HG03565 (cell line): ENCODE results near the gene LTBP3.
"Not testable (repeated sequence)": the region's sequence is repeated elsewhere in the genome, so short reads cannot be mapped to it uniquely, and the experiment has no call there.

Experiments
- ATAC-seq: cut with Tn5 transposase; IDR thresholded peaks from one replicate; pipeline ENCODE4 v1.9.1; 2021; ENCODE audit warnings: mild to moderate bottlenecking, moderate library complexity; ENCODE audit not compliant: unreplicated experiment

Gene LTBP3

GRCh38 chr11:65518941-65519549 lies 39.1 kb downstream of the LTBP3 start:
- ATAC-seq = not testable (repeated sequence)

- ATAC-seq = no peak
Observed at GRCh38 chr11:65516135-65516968, 41.8 kb downstream of the LTBP3 start.

- ATAC-seq = not testable (repeated sequence)
Observed at GRCh38 chr11:65512311-65512710, 45.8 kb downstream of the LTBP3 start.

GRCh38 chr11:65506772-65507505 lies 51.2 kb downstream of the LTBP3 start:
- ATAC-seq = peak; percentile 22

GRCh38 chr11:65506290-65506771 lies 51.8 kb downstream of the LTBP3 start:
- ATAC-seq = peak; percentile 0

GRCh38 chr11:65505466-65506289 lies 52.5 kb downstream of the LTBP3 start:
- no peak for ATAC-seq

GRCh38 chr11:65504674-65505465 lies 53.3 kb downstream of the LTBP3 start:
- ATAC-seq = no peak

GRCh38 chr11:65503949-65504673 lies 54.0 kb downstream of the LTBP3 start:
- no peak for ATAC-seq

- no peak for ATAC-seq
Observed at GRCh38 chr11:65503368-65503948, 54.7 kb downstream of the LTBP3 start.

- no peak for ATAC-seq
Observed at GRCh38 chr11:65502555-65503367, 55.4 kb downstream of the LTBP3 start.

- no peak for ATAC-seq
Observed at GRCh38 chr11:65502274-65502554, 55.9 kb downstream of the LTBP3 start.

- ATAC-seq = no peak
Observed at GRCh38 chr11:65501472-65502273, 56.5 kb downstream of the LTBP3 start.

- no peak for ATAC-seq
Observed at GRCh38 chr11:65501186-65501471, 57.0 kb downstream of the LTBP3 start.

- ATAC-seq = no peak
Observed at GRCh38 chr11:65500387-65501185, 57.6 kb downstream of the LTBP3 start.

- no peak for ATAC-seq
Observed at GRCh38 chr11:65499713-65500386, 58.3 kb downstream of the LTBP3 start.

GRCh38 chr11:65498977-65499712 lies 59.0 kb downstream of the LTBP3 start, which contains the start of gene MALAT1:
MALAT1 (plus strand) TSS chr11:65499045.
- peak; percentile 26 for ATAC-seq
